ENCODE measurements around the gene OTUD7B. TPM values are rescaled to one million over a fixed set of nuclear protein-coding genes. Genes with fewer than 3 reads are reported as not detected.

Gene OTUD7B
- total and polyA plus RNA-seq, 9 of the 15 experiments (the other 6 are each of a cell fraction or from before 2014, with no cell fraction given), result 0.96 to 18.8 (median 7.4) TPM

DNA sequence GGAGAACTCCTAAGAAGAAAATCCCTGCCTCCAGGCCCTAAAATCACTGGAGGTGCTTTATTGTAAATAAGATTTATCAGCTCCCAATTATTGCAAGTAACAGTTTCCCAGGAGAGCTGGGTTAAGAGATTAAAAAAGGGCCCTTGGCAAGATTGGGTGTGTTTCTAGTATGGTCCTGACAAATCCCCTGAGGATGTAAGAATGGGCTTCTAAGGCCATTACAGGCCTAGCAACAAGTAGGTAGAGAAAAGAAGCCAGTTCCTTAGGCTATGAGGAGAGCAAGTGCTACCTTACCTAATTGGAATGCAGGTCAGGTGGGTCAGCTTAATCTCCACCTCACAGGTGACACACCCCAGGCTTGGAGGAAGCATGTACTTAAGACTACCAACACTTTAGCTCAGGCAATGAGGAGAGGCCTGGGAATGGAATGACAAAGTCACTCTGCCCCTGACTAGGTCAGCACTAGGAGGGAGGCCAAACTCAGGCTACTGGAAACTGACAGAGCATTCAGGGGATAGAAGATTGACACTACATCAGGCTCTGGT is 6.8 kb upstream of the OTUD7B start (continued):
- TF ChIP-seq, protein P1, sequence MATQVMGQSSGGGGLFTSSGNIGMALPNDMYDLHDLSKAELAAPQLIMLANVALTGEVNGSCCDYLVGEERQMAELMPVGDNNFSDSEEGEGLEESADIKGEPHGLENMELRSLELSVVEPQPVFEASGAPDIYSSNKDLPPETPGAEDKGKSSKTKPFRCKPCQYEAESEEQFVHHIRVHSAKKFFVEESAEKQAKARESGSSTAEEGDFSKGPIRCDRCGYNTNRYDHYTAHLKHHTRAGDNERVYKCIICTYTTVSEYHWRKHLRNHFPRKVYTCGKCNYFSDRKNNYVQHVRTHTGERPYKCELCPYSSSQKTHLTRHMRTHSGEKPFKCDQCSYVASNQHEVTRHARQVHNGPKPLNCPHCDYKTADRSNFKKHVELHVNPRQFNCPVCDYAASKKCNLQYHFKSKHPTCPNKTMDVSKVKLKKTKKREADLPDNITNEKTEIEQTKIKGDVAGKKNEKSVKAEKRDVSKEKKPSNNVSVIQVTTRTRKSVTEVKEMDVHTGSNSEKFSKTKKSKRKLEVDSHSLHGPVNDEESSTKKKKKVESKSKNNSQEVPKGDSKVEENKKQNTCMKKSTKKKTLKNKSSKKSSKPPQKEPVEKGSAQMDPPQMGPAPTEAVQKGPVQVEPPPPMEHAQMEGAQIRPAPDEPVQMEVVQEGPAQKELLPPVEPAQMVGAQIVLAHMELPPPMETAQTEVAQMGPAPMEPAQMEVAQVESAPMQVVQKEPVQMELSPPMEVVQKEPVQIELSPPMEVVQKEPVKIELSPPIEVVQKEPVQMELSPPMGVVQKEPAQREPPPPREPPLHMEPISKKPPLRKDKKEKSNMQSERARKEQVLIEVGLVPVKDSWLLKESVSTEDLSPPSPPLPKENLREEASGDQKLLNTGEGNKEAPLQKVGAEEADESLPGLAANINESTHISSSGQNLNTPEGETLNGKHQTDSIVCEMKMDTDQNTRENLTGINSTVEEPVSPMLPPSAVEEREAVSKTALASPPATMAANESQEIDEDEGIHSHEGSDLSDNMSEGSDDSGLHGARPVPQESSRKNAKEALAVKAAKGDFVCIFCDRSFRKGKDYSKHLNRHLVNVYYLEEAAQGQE (IDR thresholded peaks at IDR 0.05; ENCODE audit: borderline replicate concordance), result no peak
- TF ChIP-seq, protein P1 (CRISPR knock-in tag; IDR thresholded peaks at IDR 0.05; ENCODE audit: low read depth), result no peak
- TF ChIP-seq FIP1L1 (IDR thresholded peaks at IDR 0.05; ENCODE audit: low read depth, low read length, poor library complexity, severe bottlenecking) (no peak), CBFA2T3 (IDR thresholded peaks at IDR 0.05) (0 out of 2 replicates have a peak, but pooled peaks have one; percentile 13)
- TF ChIP-seq, protein P2, sequence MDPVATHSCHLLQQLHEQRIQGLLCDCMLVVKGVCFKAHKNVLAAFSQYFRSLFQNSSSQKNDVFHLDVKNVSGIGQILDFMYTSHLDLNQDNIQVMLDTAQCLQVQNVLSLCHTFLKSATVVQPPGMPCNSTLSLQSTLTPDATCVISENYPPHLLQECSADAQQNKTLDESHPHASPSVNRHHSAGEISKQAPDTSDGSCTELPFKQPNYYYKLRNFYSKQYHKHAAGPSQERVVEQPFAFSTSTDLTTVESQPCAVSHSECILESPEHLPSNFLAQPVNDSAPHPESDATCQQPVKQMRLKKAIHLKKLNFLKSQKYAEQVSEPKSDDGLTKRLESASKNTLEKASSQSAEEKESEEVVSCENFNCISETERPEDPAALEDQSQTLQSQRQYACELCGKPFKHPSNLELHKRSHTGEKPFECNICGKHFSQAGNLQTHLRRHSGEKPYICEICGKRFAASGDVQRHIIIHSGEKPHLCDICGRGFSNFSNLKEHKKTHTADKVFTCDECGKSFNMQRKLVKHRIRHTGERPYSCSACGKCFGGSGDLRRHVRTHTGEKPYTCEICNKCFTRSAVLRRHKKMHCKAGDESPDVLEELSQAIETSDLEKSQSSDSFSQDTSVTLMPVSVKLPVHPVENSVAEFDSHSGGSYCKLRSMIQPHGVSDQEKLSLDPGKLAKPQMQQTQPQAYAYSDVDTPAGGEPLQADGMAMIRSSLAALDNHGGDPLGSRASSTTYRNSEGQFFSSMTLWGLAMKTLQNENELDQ (CRISPR knock-in tag; IDR thresholded peaks at IDR 0.05; ENCODE audit: borderline replicate concordance), result no peak
- TF ChIP-seq, protein P3, sequence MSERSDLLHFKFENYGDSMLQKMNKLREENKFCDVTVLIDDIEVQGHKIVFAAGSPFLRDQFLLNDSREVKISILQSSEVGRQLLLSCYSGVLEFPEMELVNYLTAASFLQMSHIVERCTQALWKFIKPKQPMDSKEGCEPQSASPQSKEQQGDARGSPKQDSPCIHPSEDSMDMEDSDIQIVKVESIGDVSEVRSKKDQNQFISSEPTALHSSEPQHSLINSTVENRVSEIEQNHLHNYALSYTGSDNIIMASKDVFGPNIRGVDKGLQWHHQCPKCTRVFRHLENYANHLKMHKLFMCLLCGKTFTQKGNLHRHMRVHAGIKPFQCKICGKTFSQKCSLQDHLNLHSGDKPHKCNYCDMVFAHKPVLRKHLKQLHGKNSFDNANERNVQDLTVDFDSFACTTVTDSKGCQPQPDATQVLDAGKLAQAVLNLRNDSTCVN (CRISPR knock-in tag; IDR thresholded peaks at IDR 0.05), result no peak

Data from K562 (cell line).